Measurements from ENCODE around the gene PROCR. TPM values are rescaled to one million over a fixed set of nuclear protein-coding genes. Genes with fewer than 3 reads are reported as not detected.

Gene PROCR
- total RNA-seq, 4 donors from 2014 or later, result 2.4 to 8.6 (median 7.3) TPM

GRCh38 chr20:35134880-35135279 is 37.0 kb upstream of the PROCR start:
- Histone ChIP-seq H3K9me3 (no peaks in the 10 kb centered on the region), H3K36me3 (peaks cover 0 to 45% (median 5%) of the 10 kb centered on the region in 4 donors), H3K4me3 (no peak overlapping the region), H3K4me1 (peaks cover 0 to 2% (median 0%) of the 10 kb centered on the region in 4 donors), H3K27ac (no peak overlapping the region), H3K27me3 (no peaks in the 10 kb centered on the region)
- TF ChIP-seq POLR2A (IDR thresholded peaks at IDR 0.05), result no peak
- TF ChIP-seq EP300 (IDR thresholded peaks at IDR 0.05; ENCODE audit: low read depth), result no peak
- TF ChIP-seq POLR2AphosphoS5 (IDR thresholded peaks at IDR 0.05), result no peak
- TF ChIP-seq, protein P1, sequence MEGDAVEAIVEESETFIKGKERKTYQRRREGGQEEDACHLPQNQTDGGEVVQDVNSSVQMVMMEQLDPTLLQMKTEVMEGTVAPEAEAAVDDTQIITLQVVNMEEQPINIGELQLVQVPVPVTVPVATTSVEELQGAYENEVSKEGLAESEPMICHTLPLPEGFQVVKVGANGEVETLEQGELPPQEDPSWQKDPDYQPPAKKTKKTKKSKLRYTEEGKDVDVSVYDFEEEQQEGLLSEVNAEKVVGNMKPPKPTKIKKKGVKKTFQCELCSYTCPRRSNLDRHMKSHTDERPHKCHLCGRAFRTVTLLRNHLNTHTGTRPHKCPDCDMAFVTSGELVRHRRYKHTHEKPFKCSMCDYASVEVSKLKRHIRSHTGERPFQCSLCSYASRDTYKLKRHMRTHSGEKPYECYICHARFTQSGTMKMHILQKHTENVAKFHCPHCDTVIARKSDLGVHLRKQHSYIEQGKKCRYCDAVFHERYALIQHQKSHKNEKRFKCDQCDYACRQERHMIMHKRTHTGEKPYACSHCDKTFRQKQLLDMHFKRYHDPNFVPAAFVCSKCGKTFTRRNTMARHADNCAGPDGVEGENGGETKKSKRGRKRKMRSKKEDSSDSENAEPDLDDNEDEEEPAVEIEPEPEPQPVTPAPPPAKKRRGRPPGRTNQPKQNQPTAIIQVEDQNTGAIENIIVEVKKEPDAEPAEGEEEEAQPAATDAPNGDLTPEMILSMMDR (IDR thresholded peaks at IDR 0.05), result no peak
- in situ Hi-C loops (cut with MboI; ENCODE audit: low pct_ligation_motif_present in 1 of 4, low pct_unique_long_range_greater_than_20kb in 1 of 4, low sequenced_read_pairs in 3 of 4), result loop anchor here in 2 of 4 donors (25.0 kb wide), 1 partner anchor 302 kb away; the partner anchor contains the start of gene GDF5 (in 2 of the 2)
- intact Hi-C loops (cut with DNase I; ENCODE audit: low total_unique reads), result no loop called here
- WGBS, 2 donors (ENCODE audit: low coverage in 1 of 2), result 86% methylated on average over 6 of the region's 6 CpGs; no CpG with 5 or more reads in 1 of the 2 donors
- DNase-seq, result no peak

- Histone ChIP-seq H3K36me3 (peaks cover 0 to 50% (median 8%) of the 10 kb centered on the region in 4 donors), H3K27ac (no peak overlapping the region), H3K4me3 (no peak overlapping the region), H3K27me3 (no peaks in the 10 kb centered on the region), H3K4me1 (no peaks in the 10 kb centered on the region), H3K9me3 (no peaks in the 10 kb centered on the region)
- WGBS, 2 donors (ENCODE audit: low coverage in 1 of 2), result 85 to 93% methylated on average over 5 to 11 of the region's 11 CpGs
- intact Hi-C loops (cut with DNase I; ENCODE audit: low total_unique reads) (no loop called here), in situ Hi-C loops (cut with MboI; ENCODE audit: low pct_ligation_motif_present in 1 of 4, low pct_unique_long_range_greater_than_20kb in 1 of 4, low sequenced_read_pairs in 3 of 4) (loop anchor here in 2 of 4 donors (25.0 kb wide), 1 partner anchor 301 kb away; the partner anchor contains the start of gene GDF5 (in 2 of the 2))
- DNase-seq, result no peak
- TF ChIP-seq EP300 (IDR thresholded peaks at IDR 0.05; ENCODE audit: low read depth) (no peak), POLR2A (IDR thresholded peaks at IDR 0.05) (no peak), POLR2AphosphoS5 (IDR thresholded peaks at IDR 0.05) (no peak)
- TF ChIP-seq, protein P1 (IDR thresholded peaks at IDR 0.05), result no peak
Measured at GRCh38 chr20:35135867-35136586, 35.8 kb upstream of the PROCR start.

DNA sequence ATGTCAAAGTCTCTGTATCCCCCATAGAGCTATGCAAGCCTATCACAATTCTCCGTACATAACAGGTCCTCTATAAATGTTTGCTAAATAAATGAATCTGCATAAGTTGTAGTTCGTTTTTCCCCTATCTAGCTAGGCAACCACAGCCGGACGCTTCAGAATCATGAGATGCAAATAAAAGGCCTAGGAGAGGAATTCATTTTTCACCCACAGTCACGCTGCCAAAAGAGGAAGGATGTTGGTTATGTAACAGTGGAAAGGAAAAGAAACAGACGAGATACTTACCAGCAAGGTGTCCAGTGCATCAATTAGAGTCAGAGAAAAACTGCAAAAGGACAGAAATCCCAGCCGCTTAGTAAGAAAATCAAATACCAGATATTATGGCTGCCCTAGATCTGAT is 27.2 kb upstream of the PROCR start:
- Histone ChIP-seq H3K4me1 (peaks cover 7 to 22% (median 11%) of the 10 kb centered on the region in 4 donors), H3K27ac (peak overlapping the region in 2 of 4 donors; percentile 25 to 32), H3K36me3 (peaks cover 0 to 24% (median 8%) of the 10 kb centered on the region in 4 donors), H3K9me3 (no peaks in the 10 kb centered on the region), H3K27me3 (no peaks in the 10 kb centered on the region), H3K4me3 (no peak overlapping the region)
- intact Hi-C loops (cut with DNase I; ENCODE audit: low total_unique reads), result loop anchor here (10.0 kb wide), 2 partner anchors 130 to 300 kb away; partner anchors contain the start of gene MMP24OS
- 61 to 67% methylated on average over 7 of the region's 7 CpGs for WGBS, 2 donors (ENCODE audit: low coverage in 1 of 2)
- no peak for TF ChIP-seq EP300 (IDR thresholded peaks at IDR 0.05; ENCODE audit: low read depth)
- no peak for TF ChIP-seq POLR2A (IDR thresholded peaks at IDR 0.05)
- no peak for TF ChIP-seq POLR2AphosphoS5 (IDR thresholded peaks at IDR 0.05)
- TF ChIP-seq, protein P1 (IDR thresholded peaks at IDR 0.05), result no peak
- in situ Hi-C loops (cut with MboI; ENCODE audit: low pct_ligation_motif_present in 1 of 4, low pct_unique_long_range_greater_than_20kb in 1 of 4, low sequenced_read_pairs in 3 of 4), result loop anchor here in 2 of 4 donors (5.0 to 25.0 kb wide), 3 partner anchors 63 to 293 kb away; partner anchors contain the start of gene GDF5 (in 2 of the 2)
- DNase-seq, result no peak

DNA sequence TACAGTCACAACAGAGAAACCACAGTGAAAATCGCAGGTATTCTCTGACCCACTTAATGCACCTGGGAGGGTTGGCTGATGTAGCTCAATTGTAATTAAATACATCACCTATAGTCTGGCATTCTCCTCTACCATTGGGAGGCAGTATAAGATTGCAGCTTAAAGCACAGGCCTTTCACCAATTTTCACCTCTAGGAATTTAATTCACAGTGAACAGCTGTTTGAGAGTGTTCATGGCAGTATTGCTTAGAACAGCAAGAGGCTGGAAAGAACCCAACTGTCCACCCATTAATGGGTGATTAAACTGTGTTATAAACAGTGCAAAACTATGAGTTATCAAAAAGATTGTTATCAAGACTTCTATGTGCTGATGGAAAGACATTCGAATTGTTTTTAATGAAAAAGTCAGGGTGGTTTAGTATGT is 26.7 kb upstream of the PROCR start:
- Histone ChIP-seq H3K36me3 (peaks cover 0 to 21% (median 6%) of the 10 kb centered on the region in 4 donors), H3K4me1 (peaks cover 7 to 22% (median 11%) of the 10 kb centered on the region in 4 donors), H3K27ac (peak overlapping the region in 3 of 4 donors; percentile 25 to 55 (median 32)), H3K9me3 (no peaks in the 10 kb centered on the region), H3K4me3 (no peak overlapping the region), H3K27me3 (no peaks in the 10 kb centered on the region)
- no peak for TF ChIP-seq EP300 (IDR thresholded peaks at IDR 0.05; ENCODE audit: low read depth)
- TF ChIP-seq POLR2AphosphoS5 (IDR thresholded peaks at IDR 0.05), result peak in 1 of 3 donors; percentile 16
- TF ChIP-seq, protein P1 (IDR thresholded peaks at IDR 0.05), result peak; percentile 42 to 87 (median 46)
- no peak for TF ChIP-seq POLR2A (IDR thresholded peaks at IDR 0.05)
- DNase-seq, result no peak
- intact Hi-C loops (cut with DNase I; ENCODE audit: low total_unique reads) (loop anchor here (10.0 kb wide), 2 partner anchors 130 to 300 kb away; partner anchors contain the start of gene MMP24OS), in situ Hi-C loops (cut with MboI; ENCODE audit: low pct_ligation_motif_present in 1 of 4, low pct_unique_long_range_greater_than_20kb in 1 of 4, low sequenced_read_pairs in 3 of 4) (loop anchor here in 2 of 4 donors (10.0 to 25.0 kb wide), 2 partner anchors 120 to 292 kb away; partner anchors contain the start of gene GDF5 (in 2 of the 2))
- 30 to 39% methylated on average over 2 of the region's 2 CpGs for WGBS, 2 donors (ENCODE audit: low coverage in 1 of 2)

Data from transverse colon (tissue), 4 donors.